ENCODE data around the gene KSR2.
"Not testable (repeated sequence)": the region's sequence is repeated elsewhere in the genome, so short reads cannot be mapped to it uniquely, and the experiment has no call there.

Gene KSR2

DNA sequence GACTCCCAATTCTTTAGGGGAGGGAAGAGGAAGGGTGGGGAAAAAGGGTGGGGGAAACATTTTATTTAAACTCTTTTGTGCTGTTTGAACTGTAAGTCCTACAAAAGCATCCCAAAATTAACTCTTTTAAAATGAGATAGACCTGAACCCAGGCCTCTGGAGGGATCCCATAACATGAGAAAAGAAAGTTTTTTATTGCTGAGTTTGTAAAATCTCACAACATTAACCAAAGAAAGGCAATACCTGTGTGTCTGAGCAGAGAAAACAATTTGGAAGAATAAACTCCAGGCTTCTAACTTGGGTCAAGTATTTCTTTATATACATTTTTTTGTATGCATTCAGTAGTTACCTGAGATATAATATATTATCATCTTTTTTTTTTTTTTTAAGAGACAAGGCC is 107.1 kb downstream of the KSR2 start:
- ATAC-seq (no peak), DNase-seq (no peak)
- no peaks in the 10 kb centered on the region for H3K4me1 Mint-ChIP-seq
- no peaks in the 10 kb centered on the region for H3K9me3 Mint-ChIP-seq
- H3K4me3 Mint-ChIP-seq = no peak overlapping the region
- H3K27me3 Mint-ChIP-seq = peaks cover 30% of the 10 kb centered on the region
- H3K27ac Mint-ChIP-seq = no peak overlapping the region

DNA sequence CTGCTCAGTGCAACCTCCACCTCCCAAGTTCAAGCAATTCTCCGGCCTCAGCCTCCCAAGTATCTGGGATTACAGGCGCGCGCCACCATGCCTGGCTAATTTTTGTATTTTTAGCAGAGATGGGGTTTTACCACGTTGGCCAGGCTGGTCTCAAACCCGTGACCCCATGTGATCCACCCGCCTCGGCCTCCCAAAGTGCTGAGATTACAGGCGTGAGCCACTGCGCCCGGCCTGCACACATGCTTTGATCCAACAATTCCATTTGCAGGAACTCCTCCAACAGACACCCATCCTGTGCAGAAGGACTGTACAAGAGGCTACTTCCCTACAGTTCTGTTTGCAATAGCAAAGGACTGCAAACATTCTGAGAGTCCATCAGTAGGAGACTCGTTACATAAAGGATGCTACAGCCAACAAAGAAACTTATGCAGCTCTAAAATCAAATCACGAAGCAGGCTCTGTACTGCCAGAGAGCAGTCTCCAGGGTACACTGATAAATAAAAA is 108.0 kb downstream of the KSR2 start:
- not testable (repeated sequence) for H3K4me1 Mint-ChIP-seq, DNase-seq, H3K4me3 Mint-ChIP-seq, ATAC-seq, H3K27ac Mint-ChIP-seq, H3K9me3 Mint-ChIP-seq
- peaks cover 25% of the 10 kb centered on the region for H3K27me3 Mint-ChIP-seq

DNA sequence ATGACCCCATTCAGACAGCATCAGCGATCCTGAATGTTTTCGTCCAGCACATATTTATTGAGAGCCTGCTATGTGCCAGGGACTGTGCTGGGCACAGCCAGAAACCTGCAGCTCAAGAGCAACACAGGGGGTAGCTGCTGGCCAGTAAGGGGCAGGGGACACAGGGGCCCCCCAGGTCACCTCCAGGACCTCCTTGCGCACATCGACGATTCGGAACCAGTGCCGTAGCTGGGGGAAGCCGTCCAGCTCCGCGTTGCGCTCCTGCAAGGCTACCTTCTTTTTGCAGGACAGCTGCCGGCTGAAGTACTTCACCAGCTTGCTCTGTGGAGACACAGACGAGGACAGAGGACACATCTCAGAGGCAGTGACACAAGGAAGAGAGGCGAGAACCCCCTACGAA is 108.7 kb downstream of the KSR2 start:
- ATAC-seq = no peak
- DNase-seq = no peak
- no peaks in the 10 kb centered on the region for H3K4me1 Mint-ChIP-seq
- H3K27me3 Mint-ChIP-seq = peaks cover 23% of the 10 kb centered on the region
- no peaks in the 10 kb centered on the region for H3K9me3 Mint-ChIP-seq
- H3K27ac Mint-ChIP-seq = no peak overlapping the region
- no peak overlapping the region for H3K4me3 Mint-ChIP-seq

DNA sequence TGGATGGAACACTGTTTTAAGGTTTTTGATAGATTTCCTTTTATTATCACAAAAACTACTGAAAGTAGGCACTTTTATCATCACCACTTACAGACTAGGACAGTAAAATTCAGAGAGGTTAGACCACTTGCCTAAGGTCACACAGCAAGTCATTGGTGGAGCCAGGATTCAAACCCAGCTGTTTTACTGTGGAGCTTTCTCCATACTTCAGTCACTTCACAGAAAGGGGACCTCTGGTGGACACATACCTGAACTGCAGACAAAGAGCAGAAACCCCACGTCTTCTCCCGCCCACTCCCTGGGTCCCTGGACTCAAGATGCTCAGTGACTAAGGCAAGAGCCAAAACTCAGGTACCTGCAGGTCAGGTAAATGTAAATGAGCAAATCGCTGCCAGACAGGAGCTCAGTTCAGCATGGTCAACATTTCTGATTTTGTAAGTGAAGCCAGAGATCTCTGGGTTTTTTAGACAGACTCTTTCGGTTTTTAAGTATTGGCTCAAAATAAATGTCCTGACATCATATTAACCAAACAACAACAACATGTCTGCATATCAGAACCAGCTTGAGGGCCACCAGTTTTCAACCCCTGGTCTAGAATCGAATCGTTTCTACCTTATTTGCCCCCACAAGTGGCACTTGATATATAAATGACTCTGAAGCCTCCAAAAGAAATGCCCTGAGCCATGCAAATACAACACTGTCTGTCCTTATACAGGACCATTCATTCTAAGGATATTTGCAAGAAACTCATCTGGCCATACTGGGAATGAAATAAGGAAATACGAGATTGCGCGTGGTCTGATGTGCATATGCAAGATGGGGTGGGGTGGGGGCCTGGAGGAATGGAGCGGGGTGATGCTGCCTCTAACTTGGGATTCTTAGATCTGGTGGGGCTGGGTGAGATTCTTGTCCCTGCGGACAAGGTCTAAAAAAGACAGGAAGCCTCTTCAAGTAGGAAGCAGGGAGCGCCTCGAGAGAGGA is 110.9 kb downstream of the KSR2 start:
- peak; percentile 58 for ATAC-seq

DNA sequence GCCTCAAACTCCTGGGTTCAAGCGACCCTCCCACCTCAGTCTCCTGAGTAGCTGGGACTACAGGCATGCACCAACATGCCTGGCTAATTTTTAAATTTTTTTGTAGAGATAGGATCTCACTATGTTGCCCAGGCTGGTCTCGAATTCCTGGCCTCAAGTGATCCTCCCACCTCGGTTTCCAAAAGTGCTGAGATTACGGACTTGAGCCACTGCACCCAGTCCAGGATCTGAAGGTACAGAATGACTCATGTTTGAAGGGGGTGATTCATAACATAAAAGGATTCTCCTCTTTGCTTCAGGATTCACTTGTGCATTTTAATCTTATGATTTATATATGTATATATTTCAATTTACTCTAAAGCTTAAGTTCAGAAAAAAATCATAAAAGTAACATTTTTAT is 111.7 kb downstream of the KSR2 start:
- not testable (repeated sequence) for H3K9me3 Mint-ChIP-seq, DNase-seq, H3K27ac Mint-ChIP-seq, H3K27me3 Mint-ChIP-seq, H3K4me3 Mint-ChIP-seq, H3K4me1 Mint-ChIP-seq, ATAC-seq

More for the DNA sequence above, 110.9 kb downstream of the KSR2 start:
- Mint-ChIP-seq H3K9me3 (no peaks in the 10 kb centered on the region), H3K4me1 (no peaks in the 10 kb centered on the region), H3K27ac (no peak overlapping the region), H3K27me3 (peaks cover 4% of the 10 kb centered on the region), H3K4me3 (no peak overlapping the region)
- DNase-seq = peak; percentile 41 to 58

DNA sequence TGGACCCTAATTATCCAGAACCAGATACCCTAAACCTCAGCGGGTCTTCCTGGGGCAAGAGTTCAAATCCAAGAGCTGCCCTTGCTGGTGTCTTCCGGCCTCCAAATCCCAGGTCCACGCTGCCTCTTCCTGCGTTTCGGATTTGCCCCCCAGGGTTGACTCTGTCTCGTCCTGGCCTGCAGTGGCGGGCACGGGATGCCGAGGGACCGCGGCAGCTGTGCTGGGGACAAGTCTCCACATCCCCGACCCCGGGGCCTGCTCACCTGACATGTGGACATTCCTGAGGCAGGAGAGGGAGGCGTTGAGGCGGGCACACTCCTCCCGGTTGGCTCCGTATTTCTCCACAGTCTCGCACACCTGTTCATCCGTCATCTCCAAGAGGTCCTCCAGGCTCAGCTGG is 113.6 kb downstream of the KSR2 start:
- Mint-ChIP-seq H3K4me1 (peaks cover 2% of the 10 kb centered on the region), H3K27ac (no peak overlapping the region), H3K9me3 (no peaks in the 10 kb centered on the region), H3K4me3 (no peak overlapping the region), H3K27me3 (peaks cover 11% of the 10 kb centered on the region)
- DNase-seq (no peak), ATAC-seq (no peak)

DNA sequence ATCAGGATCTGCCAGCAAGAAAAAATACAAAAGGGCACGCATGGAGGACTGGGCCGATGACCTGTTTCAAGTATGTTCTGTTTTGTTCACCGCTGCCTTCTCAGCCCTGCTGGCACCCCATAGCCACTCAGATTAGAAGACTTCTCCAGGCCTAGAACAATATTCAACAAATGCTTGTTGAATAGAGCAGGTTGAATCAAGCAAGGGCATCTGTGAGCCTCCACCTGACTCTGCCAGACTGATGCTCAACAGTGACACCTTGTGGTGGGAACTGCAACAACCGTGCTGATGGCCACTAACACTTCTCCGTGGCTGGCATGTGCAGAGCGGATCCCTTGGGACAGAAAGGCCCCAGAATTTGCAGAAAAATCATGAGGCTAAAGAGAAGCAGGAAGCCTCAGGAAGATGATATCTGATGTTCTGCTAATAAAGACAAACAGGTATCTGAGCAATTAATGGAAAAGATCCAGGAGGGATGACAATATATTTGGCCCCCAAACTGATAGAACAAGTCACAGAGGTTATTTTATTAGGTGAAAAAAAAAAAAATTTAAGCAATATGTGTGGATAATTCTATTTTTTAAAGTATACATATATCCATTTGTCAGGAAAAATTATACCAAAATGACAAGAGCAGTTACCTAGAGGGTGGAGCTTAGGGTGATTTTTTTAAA is 114.3 kb downstream of the KSR2 start:
- no peaks in the 10 kb centered on the region for H3K9me3 Mint-ChIP-seq
- no peak overlapping the region for H3K27ac Mint-ChIP-seq
- ATAC-seq = peak; percentile 66
- DNase-seq = peak; percentile 42 to 47
- H3K4me3 Mint-ChIP-seq = no peak overlapping the region
- H3K27me3 Mint-ChIP-seq = peaks cover 18% of the 10 kb centered on the region
- H3K4me1 Mint-ChIP-seq = peaks cover 5% of the 10 kb centered on the region

DNA sequence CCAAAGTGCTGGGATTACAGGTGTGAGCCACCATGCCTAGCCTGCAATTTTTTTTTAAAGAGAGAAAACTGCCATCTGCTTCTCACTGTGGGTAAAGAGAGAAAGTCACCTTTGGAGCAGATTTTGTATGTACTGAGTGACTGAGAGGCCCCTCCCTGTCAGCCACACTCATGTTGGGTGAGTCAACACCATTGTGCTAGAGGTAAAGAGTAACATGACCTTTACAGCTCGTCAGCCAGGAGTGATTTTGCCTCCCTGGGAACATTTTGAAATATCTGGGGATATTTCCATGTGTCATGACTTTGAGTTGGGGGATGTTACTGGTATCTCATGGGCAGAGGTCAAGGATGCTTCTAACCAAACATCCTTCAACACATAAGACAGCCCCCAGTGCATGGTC is 115.2 kb downstream of the KSR2 start:
- no peak overlapping the region for H3K27ac Mint-ChIP-seq
- ATAC-seq (no peak), DNase-seq (no peak)
- H3K27me3 Mint-ChIP-seq = peaks cover 26% of the 10 kb centered on the region
- peaks cover 5% of the 10 kb centered on the region for H3K4me1 Mint-ChIP-seq
- no peak overlapping the region for H3K4me3 Mint-ChIP-seq
- no peaks in the 10 kb centered on the region for H3K9me3 Mint-ChIP-seq

DNA sequence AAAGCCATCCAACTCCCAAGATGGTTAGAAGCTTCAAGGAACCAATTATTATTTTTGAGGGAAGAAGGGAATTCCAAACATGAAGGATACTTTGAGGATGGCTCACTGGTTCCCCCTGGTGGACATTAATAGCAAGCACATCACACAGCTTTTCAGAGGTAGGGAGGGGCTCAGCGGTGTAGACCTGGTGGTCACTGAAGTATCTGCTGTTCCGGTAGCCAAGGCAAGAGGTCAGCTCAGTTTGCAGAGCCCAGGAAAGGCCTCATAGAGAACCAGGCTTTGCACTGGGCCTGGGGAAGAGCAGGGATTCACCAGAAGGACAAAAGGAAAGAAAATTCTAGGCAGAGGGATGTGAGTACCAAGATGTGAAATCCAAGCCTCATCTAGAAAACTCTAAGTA is 118.7 kb downstream of the KSR2 start:
- Mint-ChIP-seq H3K27ac (no peak overlapping the region), H3K27me3 (peaks cover 58% of the 10 kb centered on the region), H3K9me3 (no peaks in the 10 kb centered on the region), H3K4me1 (peaks cover 5% of the 10 kb centered on the region), H3K4me3 (no peak overlapping the region)
- ATAC-seq (no peak), DNase-seq (no peak)

DNA sequence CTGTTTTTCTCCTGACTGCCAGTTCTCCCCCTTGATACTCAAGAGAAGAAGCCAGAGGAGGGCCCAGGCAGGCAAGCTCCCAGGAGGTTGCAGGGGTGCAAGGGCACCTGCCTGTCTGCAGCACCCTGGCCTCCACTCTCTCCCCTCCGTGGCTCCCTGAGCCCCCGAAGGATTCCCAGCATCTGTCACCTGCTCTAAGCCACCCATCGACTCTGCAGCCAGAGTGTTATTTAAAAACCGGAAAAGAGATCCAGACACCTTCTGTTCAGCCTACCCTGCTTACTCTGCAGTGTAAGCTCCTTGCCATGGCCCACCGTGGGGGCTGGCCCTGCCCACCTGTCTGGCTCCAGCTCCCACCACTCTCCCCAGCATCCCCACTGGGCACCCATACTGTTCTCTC is 121.4 kb downstream of the KSR2 start:
- Mint-ChIP-seq H3K4me3 (no peak overlapping the region), H3K9me3 (peaks cover 9 to 12% of the 10 kb centered on the region in 2 donors), H3K4me1 (peaks cover 5% of the 10 kb centered on the region), H3K27ac (no peak overlapping the region), H3K27me3 (peaks cover 68% of the 10 kb centered on the region)
- no peak for DNase-seq
- no peak for ATAC-seq

DNA sequence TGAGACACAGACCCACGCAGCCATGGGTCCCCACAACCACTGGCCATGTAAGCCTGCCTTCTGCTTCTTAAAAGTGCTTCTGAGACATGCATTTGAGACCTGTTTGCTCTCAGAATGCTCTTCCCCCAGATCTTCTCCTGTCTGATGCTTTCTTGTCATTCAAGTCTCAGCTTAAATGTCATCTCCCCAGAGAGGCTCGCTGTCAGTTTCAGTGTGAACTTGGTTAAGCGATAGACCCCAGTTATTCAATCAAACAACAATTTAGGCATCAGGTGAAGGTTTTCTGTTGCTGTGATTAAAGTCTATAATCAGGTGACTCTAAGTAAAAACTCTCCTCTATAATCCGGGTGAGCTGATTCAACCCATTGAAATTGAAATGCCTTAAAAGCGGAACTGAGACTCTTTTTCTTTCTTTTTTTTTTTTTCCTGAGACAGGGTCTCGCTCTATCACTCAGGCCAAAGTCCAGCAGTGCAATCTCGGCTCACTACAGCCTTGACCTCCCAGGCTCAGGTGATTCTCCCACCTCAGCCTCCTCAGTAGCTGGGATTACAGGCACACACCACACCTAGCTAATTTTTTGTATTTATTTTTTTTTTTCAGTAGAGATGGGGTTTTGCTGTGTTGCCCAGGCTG is 123.4 kb downstream of the KSR2 start:
- H3K9me3 Mint-ChIP-seq = peaks cover 9 to 12% of the 10 kb centered on the region in 2 donors
- H3K27ac Mint-ChIP-seq = no peak overlapping the region
- no peak overlapping the region for H3K4me3 Mint-ChIP-seq
- H3K4me1 Mint-ChIP-seq = peaks cover 5% of the 10 kb centered on the region
- peaks cover 60% of the 10 kb centered on the region for H3K27me3 Mint-ChIP-seq
- ATAC-seq = no peak
- DNase-seq = no peak

DNA sequence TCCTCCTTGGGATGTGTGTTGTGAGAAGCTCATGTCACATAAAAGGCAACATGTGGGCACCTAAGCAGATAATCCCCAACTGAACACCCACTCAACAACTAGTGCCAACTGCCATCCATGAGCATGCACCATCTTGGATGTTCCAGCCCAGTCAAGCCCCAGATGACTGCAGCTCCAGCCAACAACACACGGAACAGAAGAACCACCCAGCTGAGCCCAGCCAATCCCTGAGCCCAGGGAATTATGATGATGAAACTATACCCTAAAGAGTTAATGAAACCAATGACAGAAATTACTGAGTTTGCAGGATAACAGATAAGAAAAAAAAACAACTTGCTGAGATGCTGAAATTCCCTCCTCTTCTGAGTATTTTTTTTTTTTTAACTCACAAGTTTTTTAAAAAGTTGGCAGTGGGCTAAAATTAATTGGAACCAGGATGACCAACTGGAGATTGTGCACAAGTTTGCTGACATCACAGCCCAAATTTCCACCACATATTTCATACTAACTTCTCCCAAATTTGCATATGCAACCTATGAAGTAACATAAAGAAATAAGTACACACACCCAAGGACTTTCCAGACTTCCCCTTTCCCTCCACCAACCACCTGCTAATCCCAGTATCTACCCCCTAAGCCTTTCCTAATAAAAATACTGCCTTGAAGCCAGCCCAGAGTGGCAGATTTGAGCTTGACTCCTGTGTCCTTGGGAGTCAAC is 124.5 kb downstream of the KSR2 start:
- Mint-ChIP-seq H3K9me3 (peaks cover 9 to 12% of the 10 kb centered on the region in 2 donors), H3K27me3 (peaks cover 49% of the 10 kb centered on the region), H3K4me1 (no peaks in the 10 kb centered on the region), H3K27ac (no peak overlapping the region), H3K4me3 (no peak overlapping the region)
- no peak for DNase-seq
- no peak for ATAC-seq

DNA sequence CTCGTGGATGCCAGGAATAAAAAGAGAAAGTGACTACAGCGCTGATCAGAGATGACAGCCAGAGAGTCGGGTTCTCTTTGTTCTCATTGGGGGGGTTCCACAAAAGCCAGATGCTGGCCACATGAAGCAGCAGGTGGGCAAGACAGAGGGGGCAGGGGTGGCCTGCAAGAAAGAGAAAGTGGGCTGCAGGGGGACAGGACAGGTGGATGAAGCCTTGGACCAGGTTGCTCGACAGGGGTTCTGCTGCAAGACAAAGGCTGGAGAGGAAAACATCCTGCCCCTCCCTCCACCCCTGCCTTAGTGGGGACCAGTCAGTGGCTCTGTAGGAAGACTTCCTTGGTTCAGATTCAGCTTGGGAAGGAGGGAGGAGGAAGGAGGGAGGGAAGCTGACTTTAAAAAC is 126.2 kb downstream of the KSR2 start:
- Mint-ChIP-seq H3K9me3 (peaks cover 9 to 12% of the 10 kb centered on the region in 2 donors), H3K4me3 (no peak overlapping the region), H3K27ac (no peak overlapping the region), H3K4me1 (no peaks in the 10 kb centered on the region), H3K27me3 (peaks cover 43% of the 10 kb centered on the region)
- no peak for DNase-seq
- no peak for ATAC-seq

DNA sequence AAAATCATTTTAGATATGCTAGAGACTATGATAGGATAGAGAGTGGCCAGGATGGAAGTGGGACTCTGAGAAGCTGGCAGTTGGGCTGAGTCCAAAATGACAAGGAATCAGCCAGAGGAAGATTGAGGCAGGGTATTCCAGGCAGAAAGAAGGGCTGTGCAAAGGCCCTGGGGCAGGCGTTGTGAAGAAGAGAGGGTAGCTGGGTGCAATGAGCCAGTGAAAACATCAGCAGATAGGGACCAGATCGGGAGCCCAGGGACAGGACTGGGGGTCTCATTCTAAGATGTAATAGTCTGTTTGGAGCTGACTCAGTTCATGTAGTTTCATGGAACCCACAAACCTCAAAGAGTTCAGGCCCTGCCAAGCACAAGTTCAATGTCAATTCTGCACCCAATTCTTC is 126.6 kb downstream of the KSR2 start:
- Mint-ChIP-seq H3K4me1 (peaks cover 4% of the 10 kb centered on the region), H3K9me3 (peaks cover 9 to 12% of the 10 kb centered on the region in 2 donors), H3K27ac (no peak overlapping the region), H3K27me3 (peaks cover 43% of the 10 kb centered on the region), H3K4me3 (no peak overlapping the region)
- no peak for DNase-seq
- no peak for ATAC-seq

DNA sequence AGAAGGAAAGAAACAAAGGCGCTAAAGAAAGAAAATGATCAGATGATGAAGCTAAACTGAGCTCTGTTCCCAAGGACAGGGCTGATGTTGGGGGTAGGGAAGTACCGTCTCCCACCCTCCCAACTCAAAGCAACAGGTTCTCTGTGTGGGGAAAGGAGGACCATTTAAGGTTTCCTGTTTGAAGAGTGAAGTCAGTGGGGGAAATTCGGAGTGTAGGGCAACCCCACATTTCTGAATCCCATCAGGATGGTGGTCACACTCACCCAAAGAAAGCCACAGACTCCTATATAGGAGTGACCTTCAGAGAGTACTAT is 131.1 kb downstream of the KSR2 start:
- no peak overlapping the region for H3K4me3 Mint-ChIP-seq
- H3K9me3 Mint-ChIP-seq = no peaks in the 10 kb centered on the region
- ATAC-seq (no peak), DNase-seq (no peak)
- peaks cover 26% of the 10 kb centered on the region for H3K27me3 Mint-ChIP-seq
- H3K27ac Mint-ChIP-seq = no peak overlapping the region
- H3K4me1 Mint-ChIP-seq = peaks cover 8% of the 10 kb centered on the region

Measured in stimulated activated naive CD8-positive, alpha-beta T cell treated with anti-CD3 and anti-CD28 coated beads, Interleukin-15, amount 100 ng/mL, for 72 hours (primary cell).